Testis (tissue), 2 donors: Measurements from ENCODE around the gene ZNF747.

Experiments used
- CTCF ChIP-seq, 3 experiments: fragments of 450-650 bp in 2 of 3; fragments of 200-600 bp in 1 of 3; sonication (generic) in 1 of 3; IDR thresholded peaks; one replicate each; pipeline ENCODE4 v1.5.1; 2016 to 2019; ENCODE audit warnings: antibody characterized with exemption in 3 of 3, mild to moderate bottlenecking in 2 of 3, moderate library complexity in 1 of 3
- POLR2A ChIP-seq: fragments of 450-650 bp; IDR thresholded peaks from one replicate; pipeline ENCODE4 v1.6.1; 2017; ENCODE audit warnings: antibody characterized with exemption, mild to moderate bottlenecking, moderate library complexity

GRCh38 chr16:30554557-30555314 is 20.1 kb upstream of the ZNF747 start:
- no peak for TF ChIP-seq POLR2A
- TF ChIP-seq CTCF (IDR thresholded peaks at IDR 0.05) = no peak
